HG02610 (cell line): ENCODE data around the gene KDM1A.
A peak's percentile ranks its signal among the peaks of the same experiment; 100 is the strongest.
"Not testable (repeated sequence)": the region's sequence is repeated elsewhere in the genome, so short reads cannot be mapped to it uniquely, and the experiment has no call there.

Experiments used
- ATAC-seq: cut with Tn5 transposase; IDR thresholded peaks from one replicate; pipeline ENCODE4 v1.9.1; 2021; ENCODE audit warnings: mild to moderate bottlenecking, moderate library complexity; ENCODE audit not compliant: unreplicated experiment

KDM1A gene

GRCh38 chr1:23010025-23010424, 9.2 kb upstream of the KDM1A start:
- ATAC-seq, result not testable (repeated sequence)

GRCh38 chr1:23013657-23014056, 5.6 kb upstream of the KDM1A start:
- no peak for ATAC-seq

- no peak for ATAC-seq
Observed at GRCh38 chr1:23018661-23019093, 591 bp upstream of the KDM1A start.

- ATAC-seq, result peak; percentile 4
Observed at GRCh38 chr1:23019863-23020625, 776 bp downstream of the KDM1A start.

DNA sequence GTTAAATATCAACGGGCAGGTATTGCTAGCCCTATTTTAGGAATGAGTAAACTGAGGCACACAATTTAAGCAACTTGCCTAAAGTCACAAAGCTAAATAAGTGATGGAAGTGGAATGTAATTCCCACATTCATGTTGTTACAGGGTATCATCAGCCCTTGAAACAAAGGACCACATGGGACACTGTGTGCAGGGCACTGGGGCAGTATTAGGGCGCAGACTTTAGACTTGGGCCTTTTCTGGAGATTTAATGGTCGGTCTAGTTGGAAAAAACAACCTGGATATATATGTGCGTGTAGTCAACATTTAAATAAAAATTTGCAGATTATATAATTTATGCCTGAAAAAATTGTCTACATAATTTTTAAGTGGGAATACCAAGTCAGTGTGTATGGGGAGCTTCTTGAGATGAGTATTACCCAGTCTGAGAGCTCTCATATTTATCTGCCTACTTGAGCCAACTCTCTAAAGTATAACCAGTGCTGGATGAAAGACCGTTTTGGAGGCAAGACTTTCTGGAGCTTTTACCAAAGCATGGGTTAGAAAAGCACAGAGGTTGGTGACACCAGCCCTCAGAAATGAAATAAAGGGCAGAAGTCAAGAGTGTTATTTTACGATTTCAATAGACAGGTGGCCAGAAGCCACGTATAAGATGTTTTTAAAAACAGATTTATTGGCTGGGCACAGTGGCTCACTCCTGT, 1.6 kb downstream of the KDM1A start:
- ATAC-seq, result no peak

DNA sequence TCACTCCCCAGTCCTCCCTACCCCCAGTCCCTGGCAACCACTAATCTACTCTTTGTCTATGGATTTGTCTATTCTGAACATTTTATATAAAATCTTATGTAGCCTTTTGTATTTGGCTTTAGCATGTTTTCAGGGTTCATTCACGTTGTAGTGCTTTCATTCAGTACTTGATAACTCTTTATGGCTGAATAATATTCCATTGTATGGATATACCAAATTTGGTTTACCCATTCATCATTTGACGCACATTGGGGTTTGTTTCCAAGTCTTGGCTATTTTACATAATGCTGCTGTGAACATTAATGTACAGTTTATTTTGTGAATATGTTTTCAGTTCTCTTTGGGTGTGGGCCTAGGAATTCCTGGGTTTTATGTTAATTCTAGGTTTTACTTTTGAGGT, 2.6 kb downstream of the KDM1A start:
- ATAC-seq, result no peak

GRCh38 chr1:23023174-23023845, 4.0 kb downstream of the KDM1A start:
- ATAC-seq, result no peak

DNA sequence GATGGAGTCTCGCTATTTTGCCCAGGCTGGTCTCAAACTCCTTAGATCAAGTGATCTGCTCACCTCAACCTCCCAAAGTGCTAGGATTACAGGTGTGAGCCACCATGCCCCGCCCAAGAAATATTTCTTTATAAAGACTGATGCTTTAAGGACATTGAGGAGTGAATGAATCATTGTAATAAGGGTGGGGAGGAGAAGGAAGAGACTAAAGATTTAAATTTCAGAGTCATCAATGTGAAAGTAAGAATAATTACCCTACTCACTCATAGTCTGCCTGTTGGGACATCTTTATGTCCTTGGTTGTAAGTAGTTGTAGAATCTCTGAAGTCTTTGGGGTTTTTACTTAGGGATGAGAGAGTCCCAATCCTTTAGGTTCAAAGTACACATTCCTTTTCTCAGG, 7.3 kb downstream of the KDM1A start:
- ATAC-seq, result no peak

DNA sequence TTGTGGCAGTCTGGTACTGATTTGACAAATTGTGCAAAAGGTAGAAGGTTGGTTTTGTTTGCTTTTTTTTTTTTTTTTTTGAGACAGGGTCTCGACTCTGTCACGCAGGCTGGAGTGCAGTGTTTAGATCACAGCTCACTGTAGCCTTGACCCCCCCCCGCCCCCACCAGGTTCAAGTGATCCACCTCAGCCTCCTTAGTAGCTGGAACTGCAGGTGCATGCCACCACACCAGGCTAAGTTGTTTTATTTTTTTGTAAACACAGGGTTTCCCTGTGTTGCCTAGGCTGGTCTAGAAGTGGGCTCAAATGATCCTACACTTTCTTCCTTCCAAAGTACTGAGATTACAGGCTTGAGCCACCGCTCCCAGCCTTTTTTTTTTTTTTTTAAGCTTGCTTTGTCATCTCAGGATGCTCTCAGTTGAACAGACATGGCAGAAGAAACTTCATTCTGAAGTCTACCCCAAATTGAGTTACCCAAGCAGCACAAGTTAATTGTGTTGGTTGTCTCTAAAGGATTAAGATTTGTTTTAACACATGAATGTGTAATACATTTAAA, 8.2 kb downstream of the KDM1A start:
- no peak for ATAC-seq

GRCh38 chr1:23029337-23029736, 10.1 kb downstream of the KDM1A start:
- no peak for ATAC-seq

DNA sequence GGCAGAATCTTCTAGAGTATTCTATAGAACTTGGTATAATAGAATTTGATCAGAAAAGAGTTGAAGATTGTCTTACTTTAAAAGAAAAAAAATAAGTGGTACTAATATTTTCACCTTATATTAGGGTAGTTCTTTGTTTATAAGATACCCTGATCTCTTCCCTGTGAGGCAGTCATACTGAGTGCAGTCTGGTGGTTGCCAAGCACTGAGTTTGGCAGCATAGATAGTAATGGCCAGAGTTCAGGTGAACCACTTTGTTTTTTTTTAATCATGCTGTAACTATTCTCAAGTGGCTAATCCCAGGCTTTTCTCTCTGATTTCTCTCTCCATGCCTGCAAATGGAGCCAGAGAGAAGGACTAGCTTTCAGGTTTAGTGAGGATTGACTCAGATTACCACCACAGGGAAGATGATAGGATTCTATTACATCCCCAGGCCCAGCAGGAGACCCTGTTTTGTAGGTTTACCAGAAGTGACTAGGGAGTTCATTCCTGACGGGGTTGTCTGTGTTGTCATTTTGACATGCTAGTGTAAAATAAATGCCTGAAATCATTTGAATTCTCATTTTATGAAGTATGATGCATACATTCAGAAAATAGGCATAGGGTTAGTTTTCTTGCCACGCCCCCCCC, 16.7 kb downstream of the KDM1A start:
- ATAC-seq, result no peak

GRCh38 chr1:23037081-23037740, 17.9 kb downstream of the KDM1A start:
- no peak for ATAC-seq

GRCh38 chr1:23039308-23039826, 20.1 kb downstream of the KDM1A start:
- no peak for ATAC-seq

DNA sequence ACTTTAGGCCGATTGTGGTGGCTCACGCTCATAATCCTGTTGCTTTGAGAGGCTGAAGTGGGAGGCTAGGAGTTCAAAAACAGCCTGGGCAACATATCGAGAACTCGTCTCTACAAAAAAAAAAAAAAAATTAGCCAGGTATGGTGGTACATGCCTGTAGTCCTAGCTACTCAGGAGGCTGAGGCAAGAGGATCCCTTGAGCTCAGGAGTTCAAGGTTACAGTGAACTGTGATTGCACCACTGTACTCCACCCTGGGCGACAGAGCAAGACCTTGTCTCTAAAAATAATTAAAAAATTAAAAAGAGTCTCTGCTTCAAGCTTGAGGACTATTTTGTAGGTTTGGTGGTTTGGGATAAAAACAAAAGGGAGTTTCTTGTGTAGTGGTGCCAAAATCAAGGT, 21.2 kb downstream of the KDM1A start:
- no peak for ATAC-seq

DNA sequence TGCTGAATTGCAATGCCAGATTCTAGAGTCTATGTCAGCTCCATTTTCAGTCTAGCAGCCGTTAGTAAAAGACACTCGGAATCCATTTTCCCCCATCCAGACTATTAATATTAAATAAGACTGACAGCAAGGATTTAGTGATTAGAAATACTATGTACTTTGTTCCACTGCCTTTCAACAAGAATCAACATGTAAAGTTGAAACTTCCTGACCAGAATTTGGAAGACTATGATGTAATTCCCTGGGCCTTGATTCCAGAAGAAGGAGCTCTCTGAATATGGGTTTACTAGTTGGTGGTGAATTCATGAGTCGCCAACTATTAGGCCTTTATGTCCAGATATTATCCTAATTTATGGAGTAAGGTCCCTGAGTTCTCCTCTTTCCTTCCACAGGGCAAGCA, 24.8 kb downstream of the KDM1A start:
- no peak for ATAC-seq

GRCh38 chr1:23050201-23050600, 30.9 kb downstream of the KDM1A start:
- no peak for ATAC-seq

DNA sequence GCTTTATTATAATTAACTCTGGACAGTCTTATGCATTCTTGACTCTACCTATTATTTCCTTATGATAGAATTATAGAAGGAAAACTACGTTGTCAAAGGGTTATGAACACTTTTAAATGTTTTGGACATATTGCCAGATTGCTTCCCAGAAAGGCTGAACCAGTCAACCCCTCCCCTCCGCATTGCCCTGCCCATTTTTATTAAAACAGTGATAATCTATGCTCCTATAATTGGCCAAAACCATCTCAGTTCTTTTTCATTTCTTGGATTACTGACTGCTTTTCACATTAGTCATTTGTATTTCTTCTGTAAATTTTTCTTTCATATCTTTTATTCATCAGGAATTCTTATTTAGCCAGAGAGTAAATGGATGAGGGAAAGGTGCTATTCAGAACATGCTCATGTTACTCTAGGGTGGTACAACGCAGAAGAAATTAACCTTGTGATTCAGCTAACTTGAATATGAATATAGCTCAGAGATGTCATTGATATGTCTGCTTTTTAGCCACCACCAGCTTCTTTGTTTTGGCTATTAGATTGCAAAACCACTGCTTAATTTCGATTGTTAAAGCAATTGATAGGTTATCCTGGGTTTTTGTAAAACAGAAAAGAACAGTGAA, 32.1 kb downstream of the KDM1A start:
- ATAC-seq, result no peak

- ATAC-seq, result no peak
Observed at GRCh38 chr1:23057301-23057700, 38.0 kb downstream of the KDM1A start.

- ATAC-seq, result no peak
Observed at GRCh38 chr1:23062271-23062670, 43.0 kb downstream of the KDM1A start.

GRCh38 chr1:23065385-23065784, 46.1 kb downstream of the KDM1A start:
- ATAC-seq, result no peak
